ENCODE data around the gene MAP3K15. TPM values are rescaled to one million over a fixed set of nuclear protein-coding genes. Genes with fewer than 3 reads are reported as not detected.

The MAP3K15 gene
- total RNA-seq = not detected in 2 replicates

GRCh38 chrX:19514791-19515614 is at the start of gene MAP3K15:
Gene MAP3K15 (minus strand): TSS chrX:19515508. CDS start chrX:19515261, 247 bp downstream.

GRCh38 chrX:19343535-19344408 is 171.5 kb downstream of the MAP3K15 start, which contains the start of gene PDHA1:
Gene PDHA1 (plus strand): TSS chrX:19343927. CDS start chrX:19344038, 111 bp downstream.

Small RNA genes within 50 kb of the gene (small RNA-seq; reads per million reads assigned to genes)
- gene RF00019 = not detected

Other genes starting within 250 kb of the MAP3K15 start
- gene PDHA1, start 171.6 kb downstream of the MAP3K15 start, total RNA-seq = 56.5 and 57.7 TPM in 2 replicates

Measured in subcutaneous preadipocyte (primary cell).